ENCODE measurements around the gene ZNF235. TPM values are rescaled to one million over a fixed set of nuclear protein-coding genes. Genes with fewer than 3 reads are reported as not detected.

Gene ZNF235
- total and polyA plus RNA-seq, 2 donors (not counting 3 experiments of a cell fraction or from before 2014, with no cell fraction given), result 2.0 to 5.2 TPM

DNA sequence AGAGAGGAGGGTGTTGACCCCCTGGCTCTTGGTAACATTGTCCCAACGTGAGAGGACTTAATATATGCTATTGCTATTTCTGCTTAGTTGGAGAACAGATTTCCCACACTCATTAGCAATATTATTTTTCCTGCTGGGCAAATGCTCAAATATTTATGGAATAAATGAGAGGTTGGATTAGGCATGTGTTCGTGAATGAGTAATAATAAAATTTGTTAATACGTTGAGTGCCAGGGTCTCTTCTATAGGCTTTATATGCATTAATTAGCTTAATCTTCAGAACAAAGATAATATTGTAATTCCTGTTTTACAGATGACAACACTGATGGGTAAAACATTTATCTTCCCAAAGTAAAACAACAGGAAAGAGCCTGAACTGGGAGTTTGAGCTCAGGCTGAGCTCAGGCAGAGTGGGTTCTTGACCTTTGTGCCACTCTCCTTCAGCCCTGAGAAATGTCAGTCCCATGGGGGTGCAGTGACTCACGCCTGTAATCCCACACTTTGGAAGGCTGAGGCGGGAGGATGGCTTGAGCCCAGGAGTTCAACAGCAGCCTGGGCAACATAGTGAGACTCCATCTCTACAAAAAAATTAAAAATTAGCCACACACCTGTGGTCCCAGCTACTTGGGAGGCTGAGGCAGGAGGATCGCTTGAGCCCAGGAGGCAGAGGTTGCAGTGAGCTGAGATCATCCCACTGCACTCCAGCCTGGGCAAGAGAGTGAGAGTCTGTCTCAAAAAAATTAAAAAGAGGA, 44.0 kb downstream of the ZNF235 start:
- no peaks in the 10 kb centered on the region for H3K27me3 ChIP-seq (ENCODE audit: control insufficient read depth in 2 of 2, insufficient read depth in 2 of 2, low read length in 2 of 2)
- intact Hi-C loops (cut with micrococcal nuclease) (loop anchor here (2.0 kb wide), 1 partner anchor 44 kb away; the partner anchor contains the start of gene ZNF235), dilution Hi-C loops (cut with MboI; ENCODE audit: extremely low pct_ligation_motif_present, low sequenced_read_pairs) (no loop called here)
- DNase-seq (ENCODE audit: low read depth, low spot score) (no peak), FAIRE-seq (no peak)
- H3K9ac ChIP-seq (replicated peaks; ENCODE audit: extremely low read depth, insufficient read depth, low read length), result no peak overlapping the region
- H3K27ac ChIP-seq (ENCODE audit: insufficient read depth, low read depth, low read length), result no peak overlapping the region
- BruUV-seq (replicated peaks), result no TSS peak
- no peaks in the 10 kb centered on the region for H3K9me3 ChIP-seq (replicated peaks; ENCODE audit: control insufficient read depth, insufficient read depth, low read length)
- H4K20me1 ChIP-seq (replicated peaks; ENCODE audit: control insufficient read depth, extremely low read depth, insufficient read depth, low read length), result no peaks in the 10 kb centered on the region
- no peaks in the 10 kb centered on the region for H3K79me2 ChIP-seq (ENCODE audit: control insufficient read depth, insufficient read depth, low read length)
- no peak overlapping the region for H2AFZ ChIP-seq (ENCODE audit: low read depth, low read length)
- no peaks in the 10 kb centered on the region for H3K9me1 ChIP-seq (replicated peaks; ENCODE audit: control insufficient read depth, extremely low read depth, insufficient read depth, low read length)
- POLR2A ChIA-PET, result no interaction called here
- no peak overlapping the region for H3K4me3 ChIP-seq (replicated peaks in 1 of 3; ENCODE audit: insufficient read depth in 1 of 3, low read depth in 1 of 3, low read length in 3 of 3)
- CTCF ChIA-PET, result no interaction called here
- no peaks in the 10 kb centered on the region for H3K36me3 ChIP-seq (ENCODE audit: control insufficient read depth in 2 of 2, extremely low read depth in 1 of 2, insufficient read depth in 2 of 2, low read length in 2 of 2)
- H3K4me1 ChIP-seq (ENCODE audit: control insufficient read depth, extremely low read depth, insufficient read depth, low read length), result no peaks in the 10 kb centered on the region
- TF ChIP-seq POLR2AphosphoS5 (IDR thresholded peaks at IDR 0.05; ENCODE audit: insufficient read depth, low read depth, low read length) (no peak), POLR2A (IDR thresholded peaks at IDR 0.05; ENCODE audit: low read depth, low read length) (no peak), GATA2 (IDR thresholded peaks at IDR 0.05; ENCODE audit: insufficient read depth, insufficient read length, low read depth, low read length) (no peak), FOS (IDR thresholded peaks at IDR 0.05; ENCODE audit: borderline replicate concordance, insufficient read depth, low read length) (no peak), EZH2 (IDR thresholded peaks at IDR 0.05; ENCODE audit: borderline replicate concordance, low read depth, low read length, severe bottlenecking) (no peak), JUN (IDR thresholded peaks at IDR 0.05; ENCODE audit: borderline replicate concordance, insufficient read depth, insufficient read length, low read depth) (no peak), MAX (IDR thresholded peaks at IDR 0.05; ENCODE audit: insufficient read depth, insufficient read length) (no peak)
- TF ChIP-seq, protein P1, sequence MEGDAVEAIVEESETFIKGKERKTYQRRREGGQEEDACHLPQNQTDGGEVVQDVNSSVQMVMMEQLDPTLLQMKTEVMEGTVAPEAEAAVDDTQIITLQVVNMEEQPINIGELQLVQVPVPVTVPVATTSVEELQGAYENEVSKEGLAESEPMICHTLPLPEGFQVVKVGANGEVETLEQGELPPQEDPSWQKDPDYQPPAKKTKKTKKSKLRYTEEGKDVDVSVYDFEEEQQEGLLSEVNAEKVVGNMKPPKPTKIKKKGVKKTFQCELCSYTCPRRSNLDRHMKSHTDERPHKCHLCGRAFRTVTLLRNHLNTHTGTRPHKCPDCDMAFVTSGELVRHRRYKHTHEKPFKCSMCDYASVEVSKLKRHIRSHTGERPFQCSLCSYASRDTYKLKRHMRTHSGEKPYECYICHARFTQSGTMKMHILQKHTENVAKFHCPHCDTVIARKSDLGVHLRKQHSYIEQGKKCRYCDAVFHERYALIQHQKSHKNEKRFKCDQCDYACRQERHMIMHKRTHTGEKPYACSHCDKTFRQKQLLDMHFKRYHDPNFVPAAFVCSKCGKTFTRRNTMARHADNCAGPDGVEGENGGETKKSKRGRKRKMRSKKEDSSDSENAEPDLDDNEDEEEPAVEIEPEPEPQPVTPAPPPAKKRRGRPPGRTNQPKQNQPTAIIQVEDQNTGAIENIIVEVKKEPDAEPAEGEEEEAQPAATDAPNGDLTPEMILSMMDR (IDR thresholded peaks at IDR 0.05; ENCODE audit: extremely low read depth in 1 of 2, insufficient read depth in 1 of 2, low read depth in 1 of 2, low read length in 2 of 2), result no peak
- no peak overlapping the region for H3K4me2 ChIP-seq (ENCODE audit: insufficient read depth, low read length)

Measured in endothelial cell of umbilical vein (primary cell).